Raji (cell line): ENCODE results near the gene MERTK.

Experiments used
- POLR2A ChIP-seq: IDR thresholded peaks from 2 replicates; pipeline ENCODE4 v1.6.1; 2011; ENCODE audit warnings: low read depth, low read length, control low read depth; ENCODE audit not compliant: insufficient read depth

Gene MERTK

DNA sequence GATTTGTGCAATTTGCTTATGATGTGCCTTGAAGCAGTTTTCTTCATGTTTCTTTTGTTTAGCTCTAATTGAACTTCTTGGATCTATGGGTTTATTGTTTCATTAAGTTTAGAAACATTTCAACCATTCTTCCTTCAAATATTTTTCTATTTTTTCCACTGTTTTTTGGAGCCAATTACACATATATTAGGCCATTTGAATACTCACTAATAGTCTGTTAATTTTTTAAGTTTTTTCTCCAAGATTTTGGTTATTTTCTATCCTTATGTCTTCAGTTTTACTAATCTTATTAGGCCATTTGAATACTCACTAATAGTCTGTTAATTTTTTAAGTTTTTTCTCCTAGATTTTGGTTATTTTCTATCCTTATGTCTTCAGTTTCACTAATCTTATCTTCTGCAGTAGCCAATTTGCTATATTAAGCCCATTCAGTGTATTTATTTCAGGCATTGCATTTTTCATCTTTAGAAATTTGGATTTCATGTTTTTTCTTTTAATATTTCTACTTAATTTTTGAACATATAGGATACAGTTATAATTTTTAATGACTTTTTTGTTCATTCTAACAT lies 147.1 kb downstream of the MERTK start:
- TF ChIP-seq POLR2A: no peak

DNA sequence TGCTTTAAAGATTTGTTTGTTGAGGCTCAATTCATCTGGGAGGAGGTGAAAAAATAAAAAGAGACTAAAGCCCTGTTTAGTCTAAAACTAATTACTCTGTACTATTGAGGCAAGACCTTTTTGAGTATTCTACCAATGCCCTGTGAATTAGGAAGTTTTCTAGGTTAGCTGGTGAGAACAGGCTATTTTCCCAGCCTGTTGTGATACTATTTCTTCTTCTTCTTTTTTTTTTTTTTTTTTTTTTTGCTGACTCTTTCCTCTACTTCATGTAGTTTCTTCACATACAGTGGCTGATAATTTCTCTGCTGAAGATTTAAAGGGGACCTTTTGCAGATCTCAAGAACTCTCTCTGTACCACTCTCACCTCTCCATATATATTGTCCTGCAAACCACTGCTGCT lies 147.8 kb downstream of the MERTK start:
- no peak for TF ChIP-seq POLR2A

DNA sequence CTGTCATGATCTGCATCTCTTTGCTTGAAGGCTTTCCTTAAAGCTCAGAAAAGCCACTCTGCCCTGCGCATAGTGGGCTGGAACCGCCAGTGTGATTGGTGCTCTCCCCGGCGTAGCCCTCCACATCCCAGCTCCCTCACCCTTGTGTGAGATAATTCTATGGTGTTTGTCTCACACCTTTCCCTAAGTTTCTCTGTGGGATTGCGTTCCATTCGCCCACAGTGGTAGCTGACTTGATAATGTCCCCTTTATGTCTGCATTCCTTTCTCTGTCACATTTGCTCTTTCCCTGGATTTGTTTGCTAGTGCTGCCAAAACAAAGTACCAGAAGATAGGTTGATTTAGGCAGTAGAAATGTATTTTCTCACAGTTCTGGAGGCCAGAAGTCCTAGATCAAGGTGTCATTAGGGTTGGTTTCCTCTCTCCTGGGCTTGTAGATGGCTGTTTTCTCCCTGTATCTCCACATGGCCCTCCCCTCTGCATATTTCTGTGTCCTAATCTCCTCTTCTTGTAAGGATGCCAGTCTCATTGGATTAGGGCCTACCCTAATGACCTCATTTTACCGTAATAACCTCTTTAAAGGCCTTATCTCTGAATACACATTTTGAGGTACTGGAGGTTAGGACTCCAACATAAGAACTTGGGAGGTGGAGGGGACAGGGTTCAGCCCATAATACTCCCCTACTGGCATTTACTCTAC lies 149.3 kb downstream of the MERTK start:
- TF ChIP-seq POLR2A: no peak

DNA sequence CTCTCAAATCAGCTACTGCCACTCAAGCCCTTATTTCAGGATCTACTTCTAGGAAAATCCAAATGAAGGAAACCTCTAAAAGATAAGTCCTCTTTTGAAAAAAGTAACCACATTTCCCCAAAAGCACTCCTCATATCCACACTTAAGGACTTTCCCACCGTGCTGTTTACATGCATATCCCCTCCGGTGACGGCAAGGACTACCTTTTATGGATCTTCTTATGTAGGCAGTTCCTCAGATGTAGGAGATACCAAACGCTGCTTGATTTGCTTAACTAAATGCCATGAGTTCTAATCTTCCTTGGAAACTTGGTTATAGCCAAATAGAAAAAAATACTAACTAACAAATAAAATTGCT lies 149.8 kb downstream of the MERTK start:
- no peak for TF ChIP-seq POLR2A

DNA sequence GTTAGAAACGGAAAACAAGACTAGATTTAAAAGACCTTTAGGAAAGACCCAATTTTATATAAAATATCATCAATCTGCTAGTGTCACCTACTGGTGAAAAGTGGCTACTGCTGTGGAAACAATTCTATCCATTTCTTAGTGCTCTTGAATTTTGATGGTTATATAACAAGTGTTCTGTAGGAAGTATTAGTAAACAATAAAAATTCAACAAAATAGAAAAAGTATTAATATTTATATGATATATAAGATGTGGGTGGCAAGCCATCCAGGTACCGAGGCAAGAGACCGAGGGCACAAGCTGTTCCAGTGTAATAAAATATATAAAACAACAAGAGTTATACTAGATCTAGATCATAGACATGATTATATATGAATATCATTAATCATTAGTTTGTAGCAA lies 150.5 kb downstream of the MERTK start:
- TF ChIP-seq POLR2A: no peak

DNA sequence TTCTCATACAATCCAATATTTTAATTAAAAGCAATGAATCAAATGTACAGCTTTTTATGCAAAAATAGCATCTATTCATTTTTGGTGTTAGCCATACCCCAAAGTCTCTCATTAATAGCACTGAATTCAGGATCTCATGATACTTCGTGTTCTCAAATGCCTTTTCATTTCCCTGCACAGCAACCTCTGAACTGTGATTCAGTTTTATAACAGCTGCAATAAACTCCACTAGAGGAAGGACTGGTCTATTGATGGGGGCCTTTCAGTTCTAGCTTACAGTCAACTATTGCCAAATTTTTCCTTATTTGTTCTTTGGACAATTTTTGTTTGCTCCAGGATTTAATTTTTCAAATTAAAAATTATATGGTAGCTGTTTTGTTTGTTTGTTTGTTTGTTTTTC lies 151.9 kb downstream of the MERTK start:
- TF ChIP-seq POLR2A: no peak

DNA sequence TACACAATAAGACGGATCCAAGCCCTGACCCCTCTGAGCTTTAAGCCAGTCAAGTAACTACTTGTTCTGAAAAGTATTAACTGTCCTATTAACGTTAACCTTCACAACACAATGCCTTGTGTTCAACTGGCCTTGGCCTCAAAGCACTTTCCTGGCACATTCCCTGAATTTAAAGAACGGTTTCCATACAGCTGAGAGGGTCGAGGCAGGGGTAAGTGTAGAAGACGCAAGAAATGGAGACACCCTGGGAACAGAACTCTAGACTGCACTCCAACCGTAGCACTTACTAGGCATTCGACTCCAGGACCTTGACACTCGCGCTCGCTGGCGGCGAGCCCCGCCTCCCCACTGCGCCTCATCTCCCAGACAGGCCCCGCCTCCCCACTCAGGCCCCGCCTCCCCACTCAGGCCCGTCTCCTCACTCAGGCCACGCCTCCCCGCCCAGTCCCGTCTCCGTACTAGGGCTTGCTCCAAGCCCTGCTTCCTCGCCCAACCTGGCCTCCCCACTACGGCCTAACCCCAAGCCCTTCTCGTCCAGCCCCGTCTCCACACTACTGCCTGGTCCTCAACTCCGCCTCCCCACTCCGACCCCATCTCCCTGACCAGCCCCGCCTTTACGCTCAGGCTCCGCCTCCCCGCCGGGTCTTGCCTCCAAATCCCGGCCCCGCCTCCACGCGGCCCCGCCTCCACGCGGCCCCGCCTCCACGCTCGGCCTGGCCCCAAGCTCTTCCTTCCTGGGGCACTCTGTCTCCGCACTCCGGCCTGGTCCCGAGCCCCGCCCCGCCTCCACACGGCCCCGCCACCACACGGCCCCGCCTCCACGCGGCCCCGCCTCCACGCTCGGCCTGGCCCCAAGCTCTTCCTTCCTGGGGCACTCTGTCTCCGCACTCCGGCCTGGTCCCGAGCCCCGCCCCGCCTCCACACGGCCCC lies 155.8 kb downstream of the MERTK start:
- peak; percentile 65 for TF ChIP-seq POLR2A

DNA sequence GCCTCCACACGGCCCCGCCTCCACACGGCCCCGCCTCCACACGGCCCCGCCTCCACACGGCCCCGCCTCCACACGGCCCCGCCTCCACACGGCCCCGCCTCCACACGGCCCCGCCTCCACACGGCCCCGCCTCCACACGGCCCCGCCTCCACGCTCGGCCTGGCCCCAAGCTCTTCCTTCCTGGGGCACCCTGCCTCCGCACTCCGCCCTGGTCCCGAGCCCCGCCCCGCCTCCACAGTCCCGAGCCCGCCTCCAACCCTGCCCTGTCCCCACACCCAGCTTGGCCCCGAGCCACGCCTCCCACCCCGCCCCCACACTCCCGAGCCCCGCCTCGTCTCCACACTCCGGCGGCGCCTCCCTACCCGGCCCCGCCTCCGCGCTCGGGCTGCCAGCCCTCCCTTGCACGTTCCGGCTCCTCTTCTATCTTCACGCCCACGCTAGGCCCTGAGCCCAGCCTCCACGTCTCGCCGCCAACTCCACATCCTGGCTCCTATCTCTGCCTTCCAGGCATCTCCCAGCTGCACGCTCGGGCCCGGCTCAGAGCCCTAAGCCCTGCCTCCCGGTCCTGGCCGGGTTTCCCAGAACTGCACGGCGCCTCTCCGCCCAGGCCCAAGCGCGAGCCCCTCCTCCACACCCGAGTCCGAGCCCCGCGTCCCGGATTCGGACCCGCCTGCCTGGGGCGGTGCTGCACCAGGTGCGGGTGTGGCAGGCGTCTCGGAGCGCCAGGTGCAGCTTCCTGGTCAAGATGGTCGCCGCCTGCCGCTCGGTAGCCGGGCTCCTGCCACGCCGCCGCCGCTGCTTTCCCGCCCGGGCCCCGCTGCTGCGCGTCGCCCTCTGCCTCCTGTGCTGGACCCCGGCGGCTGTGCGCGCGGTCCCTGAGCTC lies 156.7 kb downstream of the MERTK start, which contains the start of gene TMEM87B:
TSS of gene TMEM87B (plus strand) at position 423 of the 883 bp plus-strand sequence. CDS start at position 746, 323 bp downstream.
- TF ChIP-seq POLR2A: peak; percentile 82

DNA sequence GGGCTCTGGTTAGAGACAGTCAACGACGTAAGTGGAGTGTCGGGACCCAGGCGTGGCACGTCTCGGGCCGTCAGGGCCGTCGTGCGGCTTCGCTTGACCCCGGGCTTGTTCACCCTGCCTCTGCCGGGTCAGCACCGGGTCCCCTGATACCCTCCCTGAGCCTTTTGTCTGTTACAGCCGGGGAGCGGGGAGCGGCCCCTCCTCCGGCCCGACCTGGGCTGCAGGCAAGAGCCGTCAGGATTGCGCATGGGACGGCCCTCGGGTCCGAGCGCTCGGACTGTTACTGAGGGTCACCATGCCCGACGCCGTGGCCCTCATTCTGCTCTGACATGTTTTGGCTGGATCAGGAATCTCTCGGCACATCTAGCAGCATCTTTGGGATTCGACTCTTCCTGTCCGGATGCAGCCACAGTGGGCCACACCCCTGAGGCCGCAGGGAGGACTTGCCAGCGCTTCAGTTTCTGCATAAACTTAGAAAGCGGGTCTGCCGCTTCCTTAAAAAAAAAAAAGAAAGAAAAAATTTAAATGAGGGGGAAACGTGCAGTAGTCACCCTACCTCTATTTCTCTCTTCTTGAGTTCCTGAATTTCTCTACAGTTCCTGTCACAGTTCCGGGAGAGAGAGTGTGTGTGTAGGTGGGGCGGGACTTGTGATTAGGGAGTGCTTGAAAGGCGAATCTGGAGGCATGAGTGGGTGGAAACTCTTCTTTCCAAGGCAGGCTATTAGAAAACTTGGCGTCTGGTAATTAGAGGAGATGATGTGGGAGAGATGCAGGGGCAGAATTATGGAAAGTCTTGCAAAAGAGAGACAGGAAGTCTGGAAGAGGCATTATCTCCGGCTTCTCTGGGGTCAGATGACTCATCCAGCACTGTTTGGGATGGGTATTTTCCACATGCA lies 157.6 kb downstream of the MERTK start:
- TF ChIP-seq POLR2A: 0 out of 2 replicates have a peak, but pooled peaks have one; percentile 15

DNA sequence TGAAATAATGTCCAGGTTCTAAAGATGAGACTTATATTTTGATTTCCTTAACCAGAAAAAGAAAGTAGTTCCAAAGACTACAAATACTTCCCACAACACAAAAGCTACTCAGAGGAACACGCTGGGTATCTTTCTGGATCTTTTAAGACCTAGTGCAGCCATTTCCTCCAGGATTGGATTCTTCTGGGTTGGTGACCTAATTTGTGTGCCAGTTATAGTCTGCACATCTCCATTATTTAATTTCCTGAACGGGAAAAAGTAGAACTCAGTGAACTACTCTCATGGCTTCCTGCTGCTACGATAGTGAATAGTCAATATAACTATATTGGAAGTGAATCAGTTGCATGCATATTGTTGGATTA lies 158.2 kb downstream of the MERTK start:
- no peak for TF ChIP-seq POLR2A

DNA sequence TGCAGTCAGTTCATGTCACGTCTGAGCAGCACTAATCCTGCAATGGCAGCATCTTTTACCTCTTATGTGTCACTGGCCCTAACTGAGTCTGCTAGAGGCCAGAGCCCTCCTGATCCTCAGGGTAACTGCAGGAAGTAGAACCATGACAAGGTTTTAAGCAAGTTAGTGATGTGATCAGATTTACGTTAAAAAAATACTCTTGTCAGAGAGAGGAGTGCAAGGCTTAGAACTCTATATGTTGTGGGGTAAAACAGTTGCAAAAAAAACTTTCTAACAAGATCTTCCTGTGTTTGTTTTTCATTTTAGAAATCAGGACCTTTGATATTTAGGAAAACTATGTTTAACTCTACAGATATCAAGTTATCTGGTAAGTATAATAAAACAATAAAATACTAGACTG lies 161.3 kb downstream of the MERTK start:
- TF ChIP-seq POLR2A: no peak

DNA sequence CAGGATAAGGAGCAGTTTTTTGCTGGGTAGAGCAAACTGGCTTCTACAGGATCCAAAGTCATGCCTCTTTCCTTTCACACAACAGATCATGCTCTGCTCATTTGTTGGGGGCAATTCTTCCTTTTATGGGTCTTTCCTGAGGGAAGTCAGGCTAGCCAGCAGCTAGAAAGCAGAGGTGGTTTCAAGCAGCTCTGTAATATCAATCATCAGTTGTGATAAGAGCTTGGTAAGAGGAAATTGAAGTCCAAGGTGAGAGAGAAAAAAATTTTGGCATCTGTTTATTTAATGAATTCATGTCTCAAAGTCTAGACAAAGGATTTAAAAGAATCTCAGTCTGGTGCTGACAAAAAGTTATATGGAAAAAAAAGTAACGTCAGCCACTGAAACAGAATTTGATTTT lies 162.9 kb downstream of the MERTK start:
- no peak for TF ChIP-seq POLR2A

DNA sequence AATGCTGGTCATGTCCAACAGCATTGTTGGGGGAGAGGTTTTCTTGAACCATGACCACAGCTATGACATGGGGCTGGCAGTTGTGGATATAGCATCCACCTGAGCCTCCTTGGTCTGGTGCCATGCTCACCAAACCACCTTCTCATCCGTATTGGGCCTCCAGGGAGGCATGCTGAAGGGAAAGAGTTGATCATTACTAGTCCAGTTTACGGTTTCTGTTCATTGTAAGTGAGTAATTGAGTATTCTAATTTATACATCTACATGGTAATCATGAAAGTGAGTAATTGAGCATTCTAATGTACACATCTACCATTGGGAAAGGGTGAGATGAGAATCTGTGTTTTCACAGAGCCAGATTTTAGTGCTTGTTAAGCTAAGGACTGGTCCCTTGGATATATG lies 163.4 kb downstream of the MERTK start:
- no peak for TF ChIP-seq POLR2A

DNA sequence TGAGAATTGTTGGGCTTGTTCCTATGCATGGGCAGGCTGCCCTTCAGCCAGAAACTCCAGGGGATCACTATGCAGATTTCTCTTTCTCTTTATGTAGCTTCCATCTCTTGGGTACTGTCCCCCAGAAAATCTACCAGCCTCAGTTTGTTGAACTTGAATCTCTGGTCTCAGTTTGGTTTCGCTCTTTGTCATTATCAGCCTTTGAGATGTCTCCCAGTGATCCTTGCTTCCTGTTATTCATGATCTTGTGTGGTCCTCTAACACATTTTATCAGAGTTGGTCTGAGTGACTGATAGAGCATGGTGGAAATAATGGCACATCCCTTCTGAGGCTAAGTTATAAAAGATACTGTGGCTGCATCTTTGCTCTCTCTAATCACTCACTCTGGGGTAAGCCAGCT lies 164.5 kb downstream of the MERTK start:
- TF ChIP-seq POLR2A: no peak
